ENCODE data around the gene SMIM35. TPM values are rescaled to one million over a fixed set of nuclear protein-coding genes. Genes with fewer than 3 reads are reported as not detected.
A peak's percentile ranks its signal among the peaks of the same experiment; 100 is the strongest.

SMIM35 gene
- total RNA-seq, 3 donors from 2014 or later, result not detected

GRCh38 chr11:118058311-118059245 is 28.2 kb downstream of the SMIM35 start:
- TF ChIP-seq CTCF (IDR thresholded peaks at IDR 0.05), result no peak
- no peak for TF ChIP-seq POLR2A (IDR thresholded peaks at IDR 0.05)
- TF ChIP-seq POLR2AphosphoS5 (IDR thresholded peaks at IDR 0.05), result no peak
- no peaks in the 10 kb centered on the region for H3K36me3 ChIP-seq
- no peaks in the 10 kb centered on the region for H3K9me3 ChIP-seq
- intact Hi-C loops (cut with DNase I; ENCODE audit: low total_unique reads), result no loop called here
- DNase-seq (ENCODE audit: low spot score in 2 of 2), result peak in 1 of 2 donors; percentile 50
- no peak overlapping the region for H3K27ac ChIP-seq
- H3K27me3 ChIP-seq, result peaks cover 0 to 5% of the 10 kb centered on the region in 2 donors
- H3K4me1 ChIP-seq, result no peaks in the 10 kb centered on the region
- no peak overlapping the region for H3K4me3 ChIP-seq

- Histone ChIP-seq H3K27me3 (peaks cover 0 to 5% of the 10 kb centered on the region in 2 donors), H3K4me1 (no peaks in the 10 kb centered on the region), H3K36me3 (no peaks in the 10 kb centered on the region), H3K4me3 (no peak overlapping the region), H3K9me3 (no peaks in the 10 kb centered on the region), H3K27ac (no peak overlapping the region)
- intact Hi-C loops (cut with DNase I; ENCODE audit: low total_unique reads), result no loop called here
- TF ChIP-seq CTCF (IDR thresholded peaks at IDR 0.05), result no peak
- TF ChIP-seq POLR2A (IDR thresholded peaks at IDR 0.05), result no peak
- TF ChIP-seq POLR2AphosphoS5 (IDR thresholded peaks at IDR 0.05), result no peak
- DNase-seq (ENCODE audit: low spot score in 2 of 2), result peak in 1 of 2 donors; percentile 45
These were observed 29.3 kb downstream of the SMIM35 start for GRCh38 chr11:118057251-118058145.

DNA sequence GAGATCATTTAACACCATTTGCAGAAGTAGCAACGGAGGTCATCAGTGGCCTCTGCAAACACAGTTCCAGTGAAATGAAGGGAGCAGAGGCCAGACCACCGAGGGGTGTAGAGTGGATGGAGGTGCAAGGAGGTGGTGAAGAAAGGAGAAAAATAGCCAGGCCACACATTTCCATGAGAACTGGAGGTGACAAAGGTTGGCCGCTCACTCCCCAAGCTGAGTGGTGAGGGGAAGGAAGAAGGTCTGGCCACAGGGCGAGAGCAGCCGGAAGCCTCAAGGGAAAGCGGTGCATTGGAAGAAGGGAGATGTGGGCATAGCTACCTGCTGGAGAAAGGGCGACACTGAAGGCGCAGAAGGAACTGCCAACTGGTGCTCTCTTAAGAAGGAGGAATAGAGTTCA is 30.0 kb downstream of the SMIM35 start:
- no peak overlapping the region for H3K4me3 ChIP-seq
- H3K4me1 ChIP-seq, result no peaks in the 10 kb centered on the region
- H3K36me3 ChIP-seq, result no peaks in the 10 kb centered on the region
- no peak for DNase-seq (ENCODE audit: low spot score in 2 of 2)
- no peak overlapping the region for H3K27ac ChIP-seq
- intact Hi-C loops (cut with DNase I; ENCODE audit: low total_unique reads), result no loop called here
- H3K27me3 ChIP-seq, result peaks cover 0 to 5% of the 10 kb centered on the region in 2 donors
- no peak for TF ChIP-seq POLR2AphosphoS5 (IDR thresholded peaks at IDR 0.05)
- no peak for TF ChIP-seq CTCF (IDR thresholded peaks at IDR 0.05)
- no peak for TF ChIP-seq POLR2A (IDR thresholded peaks at IDR 0.05)
- no peaks in the 10 kb centered on the region for H3K9me3 ChIP-seq

DNA sequence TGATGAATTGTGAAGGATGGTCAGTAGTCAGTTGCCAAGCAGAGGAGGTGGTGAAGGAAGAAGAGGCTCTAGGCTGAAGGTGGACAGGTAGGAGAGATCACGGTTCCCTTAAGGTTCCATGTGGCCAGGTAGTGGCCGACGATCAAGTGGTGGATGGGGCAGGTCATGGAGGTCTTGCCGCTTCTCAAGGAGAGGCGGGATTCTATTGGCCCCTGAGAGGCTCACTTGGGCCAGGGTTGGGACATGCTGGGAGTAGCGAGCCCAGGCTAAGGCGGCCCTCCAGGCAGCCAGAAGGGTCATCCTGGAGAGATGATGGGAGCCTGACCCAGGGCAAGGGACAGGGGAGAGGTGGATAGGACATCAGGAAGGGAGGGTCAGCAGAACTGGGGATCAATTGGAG is 30.8 kb downstream of the SMIM35 start:
- Histone ChIP-seq H3K9me3 (no peaks in the 10 kb centered on the region), H3K4me1 (no peaks in the 10 kb centered on the region), H3K27me3 (peaks cover 0 to 5% of the 10 kb centered on the region in 2 donors), H3K36me3 (no peaks in the 10 kb centered on the region), H3K4me3 (no peak overlapping the region), H3K27ac (no peak overlapping the region)
- peak in 1 of 2 donors; percentile 9 for DNase-seq (ENCODE audit: low spot score in 2 of 2)
- TF ChIP-seq POLR2AphosphoS5 (IDR thresholded peaks at IDR 0.05) (no peak), CTCF (IDR thresholded peaks at IDR 0.05) (no peak), POLR2A (IDR thresholded peaks at IDR 0.05) (no peak)
- intact Hi-C loops (cut with DNase I; ENCODE audit: low total_unique reads), result no loop called here

Data from breast epithelium (tissue), 4 donors.